Pulmonary artery endothelial cell (primary cell): Measurements from ENCODE around the gene CAPN13. TPM values are rescaled to one million over a fixed set of nuclear protein-coding genes. Genes with fewer than 3 reads are reported as not detected.

Experiments used
- DNase-seq: peaks from one replicate; pipeline ENCODE4 v3.0.0-alpha.2; 2011; ENCODE audit warnings: low read depth, low spot score
- total RNA-seq: library from RNA; depleted of rRNA; stranded (reverse); fragments of >200 nt; gene quantifications from 2 replicates; pipeline ENCODE4 v1.2.3, GENCODE V29; 2014

CAPN13 gene
- total RNA-seq, 1 donor from 2014 or later: not detected

DNA sequence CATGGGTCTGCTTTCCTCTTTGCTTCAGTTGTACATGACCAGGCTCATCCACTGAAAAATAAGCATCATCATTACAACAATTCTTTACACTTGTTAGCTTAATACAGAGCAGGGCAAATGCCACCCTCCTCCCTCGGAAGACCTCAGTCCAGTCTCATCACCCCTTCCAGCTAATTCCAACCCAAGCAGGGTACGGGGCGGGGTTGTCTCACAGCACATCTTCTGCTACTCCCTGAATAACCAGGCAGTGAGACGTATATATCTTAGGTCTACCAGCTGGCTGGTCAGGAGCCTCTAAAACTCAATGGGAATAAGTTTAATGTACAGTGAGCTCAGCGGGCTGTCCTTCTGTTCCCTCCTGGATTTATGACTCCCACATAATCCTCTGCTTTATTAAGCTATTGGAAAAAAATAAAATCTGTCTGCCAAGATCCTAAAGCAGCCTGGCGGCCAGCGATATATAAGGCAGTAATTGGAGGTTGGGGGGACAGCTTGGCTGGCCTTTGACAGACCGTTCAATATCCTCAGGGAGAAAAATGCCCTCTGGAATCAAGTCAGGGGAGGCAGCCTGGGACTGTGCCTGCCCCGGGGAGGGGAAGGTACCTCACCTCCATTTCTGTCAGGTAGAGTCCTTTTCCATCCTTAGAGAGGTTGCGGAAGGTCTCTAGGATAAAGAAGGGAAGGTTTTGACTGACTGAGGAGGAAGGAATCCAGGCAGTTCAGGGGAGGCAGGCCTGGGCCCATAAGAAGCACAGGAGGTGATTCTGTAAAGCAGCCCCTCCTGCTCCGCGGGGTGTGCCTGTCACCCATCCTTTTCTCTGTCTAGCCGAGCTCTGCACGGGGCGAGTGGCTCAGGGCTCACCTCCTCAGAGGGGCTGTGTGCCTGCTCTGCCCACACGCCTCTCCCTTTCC is 76.3 kb downstream of the CAPN13 start:
- no peak for DNase-seq

DNA sequence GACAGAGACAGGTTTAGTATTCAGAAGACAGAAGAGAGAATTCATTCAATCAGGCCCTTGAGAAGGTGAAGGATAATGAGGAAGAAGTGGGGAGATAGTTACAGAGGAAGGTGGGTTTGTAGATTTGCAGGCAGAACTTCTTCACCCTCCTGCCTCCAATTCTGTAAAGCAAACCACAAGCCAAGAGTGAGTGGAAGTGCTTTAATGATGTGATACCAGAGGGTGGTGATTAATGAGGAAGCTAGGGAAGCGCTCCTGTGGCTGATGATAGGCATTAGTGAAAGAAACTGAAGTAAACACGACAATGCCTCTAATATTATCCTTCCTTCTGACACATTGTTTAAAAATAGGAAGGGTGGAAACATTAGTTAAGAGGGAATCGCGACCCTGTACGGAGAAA is 78.2 kb downstream of the CAPN13 start:
- no peak for DNase-seq

DNA sequence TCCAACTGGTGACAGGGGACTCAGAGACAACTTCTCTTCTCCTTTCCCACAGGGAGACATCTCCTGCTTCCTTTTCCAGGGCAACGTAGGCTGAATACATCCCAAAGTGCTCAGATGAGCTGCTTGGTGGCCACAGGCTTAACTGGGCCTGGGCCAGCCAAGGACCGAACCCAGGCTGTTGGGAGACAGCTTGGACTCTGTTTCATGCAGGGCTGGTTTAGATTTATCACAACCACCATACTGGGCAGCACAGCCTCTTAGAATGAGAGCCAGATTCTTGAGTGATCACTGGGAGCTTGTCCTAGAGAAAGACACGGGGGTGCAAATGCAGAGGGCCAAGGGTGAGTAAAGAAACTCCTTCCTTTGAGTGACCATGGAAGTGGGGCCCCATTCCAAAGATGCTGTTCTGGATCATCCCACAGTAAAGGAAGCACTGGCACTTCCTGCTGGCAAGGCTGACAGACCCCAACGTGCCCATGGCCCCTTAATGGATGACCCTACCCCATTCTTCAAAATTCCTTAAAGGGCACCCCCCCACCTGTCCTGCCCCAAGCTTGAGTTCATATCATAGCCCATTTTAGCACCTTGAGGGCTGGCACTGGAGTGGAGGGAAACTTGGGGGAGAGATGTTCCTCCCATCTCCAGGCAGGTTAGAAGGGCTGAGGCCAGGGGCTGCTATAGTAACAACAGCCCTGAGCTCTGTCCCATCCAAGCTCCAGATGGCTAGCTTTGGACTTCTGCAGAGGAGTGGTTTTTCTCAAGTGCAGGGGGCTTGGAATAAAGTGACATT is 84.1 kb downstream of the CAPN13 start:
- DNase-seq: no peak

DNA sequence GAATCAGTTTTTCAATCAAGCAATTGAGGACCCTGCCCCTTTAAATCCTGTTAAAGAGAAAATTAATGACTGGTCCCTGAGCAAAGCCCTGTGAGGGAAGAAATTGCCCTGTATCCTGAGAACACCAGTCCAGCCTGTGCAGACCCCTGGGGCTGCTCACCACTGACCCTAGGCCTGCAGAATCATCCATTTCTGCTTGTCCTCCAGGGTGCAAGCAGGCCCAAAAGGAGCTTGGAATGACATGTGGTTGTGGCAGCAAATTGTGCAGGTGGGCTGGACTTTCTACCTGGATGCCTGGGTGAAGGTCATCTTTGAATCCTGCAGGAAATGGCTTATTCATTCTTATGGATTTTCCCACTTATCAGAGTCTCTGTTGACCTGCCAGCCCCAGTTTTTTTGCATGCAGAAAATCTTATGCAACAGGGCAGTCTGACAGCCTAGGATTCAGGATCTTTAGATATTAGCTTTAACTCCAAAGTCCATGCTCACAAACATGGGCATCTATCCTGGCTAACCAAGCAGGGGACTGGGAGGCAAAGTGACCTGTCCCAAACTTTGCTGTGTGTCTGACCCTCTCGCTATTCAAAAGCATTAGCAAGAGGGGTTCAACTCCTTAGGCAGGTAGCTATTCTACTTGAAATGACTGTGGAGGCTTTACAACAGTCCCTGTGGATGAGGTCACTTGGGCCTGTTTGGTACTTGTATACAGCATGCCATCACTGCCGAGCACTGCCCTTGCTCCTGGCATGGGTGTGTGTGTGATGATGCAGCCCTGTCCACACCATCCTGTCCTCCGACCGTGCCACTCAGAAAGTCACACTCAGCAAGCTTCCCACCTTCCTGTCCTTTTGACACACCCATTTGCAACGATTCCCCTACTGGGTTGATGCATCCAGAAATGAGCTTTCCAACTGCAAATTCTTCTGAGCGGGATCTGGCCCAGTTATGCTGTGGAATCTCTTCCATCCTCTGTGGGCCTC is 85.3 kb downstream of the CAPN13 start:
- DNase-seq: no peak

DNA sequence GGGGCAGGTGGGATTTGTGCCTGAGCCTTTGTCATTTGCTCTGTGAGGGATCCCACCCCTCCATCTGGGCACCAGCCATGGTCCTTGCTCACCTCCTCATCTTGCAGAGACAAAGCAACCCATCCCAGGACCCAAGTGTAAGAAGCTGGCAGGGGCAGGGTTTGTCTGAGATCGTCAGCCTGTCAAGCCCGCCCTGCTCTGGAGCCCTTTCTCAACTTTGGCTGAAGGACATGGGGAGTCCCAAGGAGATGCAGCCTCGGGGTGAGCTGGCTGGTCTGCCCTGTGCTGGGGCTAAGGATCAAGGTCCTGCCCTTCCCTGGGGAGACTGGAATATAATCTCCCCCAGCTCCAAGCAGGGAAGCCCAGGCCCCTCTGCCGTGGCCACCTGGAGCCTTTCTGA is 86.0 kb downstream of the CAPN13 start:
- DNase-seq: no peak

DNA sequence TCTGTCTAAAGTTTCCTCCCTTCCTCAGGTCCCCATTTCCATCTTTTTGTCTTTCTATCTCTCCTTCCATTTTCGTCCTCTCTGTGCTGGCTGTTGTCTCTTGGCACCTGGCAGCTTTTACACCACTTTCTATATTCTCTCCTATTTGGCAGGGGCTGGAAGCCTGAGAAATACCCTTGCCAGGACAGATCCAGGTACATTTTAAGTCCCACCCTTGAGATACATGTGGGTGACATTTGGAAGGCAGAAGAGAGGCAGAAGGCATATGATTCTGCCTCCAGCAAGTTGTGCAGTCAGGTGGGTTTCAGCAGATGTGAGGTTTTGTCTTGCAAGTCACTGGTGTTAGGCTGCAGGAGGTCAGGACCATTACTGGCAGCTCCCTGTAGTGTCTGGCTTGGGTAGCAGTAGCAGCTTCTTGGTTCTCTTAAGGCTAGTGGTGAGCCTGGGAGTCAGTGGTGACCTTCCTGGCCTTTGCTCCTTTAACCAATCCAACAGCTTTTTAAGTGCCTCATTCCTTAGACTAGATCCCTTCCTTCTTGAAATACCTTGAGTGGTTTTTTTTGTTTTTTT is 90.1 kb downstream of the CAPN13 start:
- DNase-seq: no peak

DNA sequence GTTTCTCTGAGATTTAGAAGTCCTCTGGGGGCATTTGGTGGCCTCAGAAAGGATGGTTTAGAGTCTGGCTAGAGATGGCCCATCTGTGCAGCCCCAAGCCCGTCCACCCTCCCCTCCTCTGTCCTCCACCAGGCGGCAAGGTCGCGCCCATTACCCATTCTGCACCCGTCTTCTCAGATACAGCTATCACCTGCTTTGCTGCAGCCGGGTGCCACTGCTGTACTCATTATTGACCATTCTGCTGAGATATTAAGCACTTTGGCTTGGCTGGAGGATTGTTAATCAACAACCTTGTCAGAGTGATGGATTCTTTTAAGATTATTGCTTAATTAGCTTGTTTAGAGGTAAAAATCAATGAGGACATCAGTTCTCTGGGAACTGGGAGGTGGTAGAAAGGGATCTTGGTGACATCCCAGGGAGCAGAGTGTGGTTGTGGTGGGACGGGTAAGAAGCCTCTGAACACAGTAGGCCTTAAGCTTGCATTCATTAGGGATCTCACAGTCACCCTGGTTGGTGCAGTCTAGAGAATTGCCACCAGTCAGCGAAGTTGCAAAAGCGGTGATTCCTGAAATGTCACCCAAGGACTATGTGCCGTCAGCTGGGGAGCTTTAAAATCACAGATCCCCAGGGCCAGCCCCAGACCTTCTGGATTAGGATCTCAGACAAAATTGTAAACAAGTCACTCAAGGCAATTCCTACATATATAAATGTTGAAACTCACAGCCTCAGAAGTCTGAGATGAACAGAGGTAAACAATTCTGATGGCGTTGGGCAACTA is 90.9 kb downstream of the CAPN13 start:
- no peak for DNase-seq

DNA sequence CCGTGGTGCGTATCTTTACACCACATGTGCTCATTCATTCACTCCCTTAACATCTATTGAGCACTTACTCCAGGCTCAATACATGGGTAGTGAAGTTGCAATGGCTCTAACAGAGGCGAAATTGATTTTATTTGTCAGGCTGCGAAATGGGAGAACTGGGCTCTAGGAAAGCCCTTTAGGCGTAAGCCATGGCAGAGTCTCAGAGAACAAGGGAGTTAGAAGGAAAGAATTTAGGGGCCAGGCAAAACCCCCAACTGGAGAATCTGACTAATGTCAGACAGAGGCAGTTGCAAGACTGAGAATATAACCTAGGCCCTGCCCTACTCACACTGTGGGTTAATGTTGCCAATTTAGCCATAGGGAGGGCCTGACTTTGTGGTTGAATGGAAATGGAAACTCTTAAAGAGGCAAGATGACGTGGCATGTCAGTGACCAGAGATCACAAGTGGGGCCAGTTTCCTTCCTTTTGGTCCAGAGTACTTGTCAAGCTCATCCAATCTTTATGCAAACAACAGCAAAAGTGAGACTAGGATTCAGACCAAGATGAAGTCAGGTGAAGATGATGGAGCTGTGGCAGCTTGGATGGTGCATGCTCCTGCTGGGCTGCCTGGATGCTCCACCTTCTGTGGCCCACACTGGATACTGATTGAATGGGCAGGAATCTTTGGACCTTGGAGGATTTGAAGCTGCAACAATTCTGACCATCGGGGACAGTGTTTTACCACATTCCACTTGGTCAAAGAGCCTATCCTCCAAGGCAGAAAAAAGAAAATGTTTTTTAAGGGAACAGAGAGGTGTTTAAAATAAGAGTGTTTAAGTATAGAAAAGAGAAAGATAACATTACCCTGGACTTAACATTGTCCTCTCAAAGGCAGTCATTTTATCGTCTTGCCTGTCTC is 92.2 kb downstream of the CAPN13 start:
- DNase-seq: no peak

DNA sequence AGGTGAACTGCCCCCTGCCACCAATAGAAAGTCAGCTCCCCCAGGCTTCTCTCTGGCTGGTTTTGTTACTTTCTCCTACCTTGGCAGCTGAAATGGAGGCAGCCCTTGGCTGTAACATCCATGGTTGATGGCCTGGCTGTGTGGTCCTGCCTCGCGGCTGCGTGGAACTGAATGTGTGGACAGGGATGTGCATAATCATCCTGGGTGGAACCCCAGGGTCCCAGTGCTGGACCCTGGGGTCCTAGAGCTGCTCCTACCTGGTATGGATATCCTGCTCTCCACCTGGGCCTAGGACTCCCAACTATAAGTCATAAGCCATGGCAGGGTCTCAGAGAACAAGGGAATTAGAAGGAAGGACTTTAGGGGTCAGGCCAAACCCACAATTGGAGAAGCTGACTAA is 93.5 kb downstream of the CAPN13 start:
- DNase-seq: no peak

DNA sequence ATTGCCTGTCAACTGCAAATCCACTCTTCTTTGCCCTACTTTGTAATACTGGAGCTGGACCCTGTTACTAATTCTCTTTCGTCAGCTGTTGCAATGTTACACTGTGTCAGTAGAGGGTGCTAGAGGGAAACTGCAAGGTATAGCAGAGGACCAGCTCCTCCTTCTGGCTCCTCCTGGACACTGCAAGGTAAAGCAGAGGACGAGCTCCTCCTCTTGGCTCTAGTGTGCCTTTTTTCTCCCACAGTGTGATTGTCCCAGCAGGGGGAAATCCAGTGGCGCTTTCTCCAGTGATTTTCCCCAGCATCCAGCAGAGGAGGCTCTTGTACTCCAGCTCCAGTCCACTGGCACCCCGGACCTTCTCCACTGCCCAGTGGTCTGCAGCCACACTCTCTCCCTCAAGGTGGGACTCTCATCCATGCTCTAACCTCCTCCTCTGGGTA is 95.6 kb downstream of the CAPN13 start:
- peak; percentile 72 for DNase-seq

DNA sequence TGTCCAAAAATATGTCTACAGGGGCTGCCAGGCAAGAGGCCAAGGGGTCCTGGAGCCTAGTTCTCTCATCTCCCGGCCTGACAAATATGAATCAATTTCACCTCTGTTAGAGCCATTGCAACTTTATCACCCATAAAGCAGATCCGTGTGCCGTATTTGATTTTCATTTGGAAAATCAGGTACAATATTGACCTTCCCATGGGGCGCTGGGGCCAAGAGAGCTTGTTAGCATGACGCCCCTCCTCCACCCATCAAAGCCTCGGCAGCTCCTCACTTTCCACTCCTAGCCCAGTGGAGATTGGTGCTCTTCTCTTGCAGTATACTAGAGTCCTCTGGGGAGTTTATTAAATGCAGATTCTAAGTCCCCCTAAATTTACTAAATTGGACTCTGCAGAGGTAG is 96.8 kb downstream of the CAPN13 start:
- DNase-seq: no peak

DNA sequence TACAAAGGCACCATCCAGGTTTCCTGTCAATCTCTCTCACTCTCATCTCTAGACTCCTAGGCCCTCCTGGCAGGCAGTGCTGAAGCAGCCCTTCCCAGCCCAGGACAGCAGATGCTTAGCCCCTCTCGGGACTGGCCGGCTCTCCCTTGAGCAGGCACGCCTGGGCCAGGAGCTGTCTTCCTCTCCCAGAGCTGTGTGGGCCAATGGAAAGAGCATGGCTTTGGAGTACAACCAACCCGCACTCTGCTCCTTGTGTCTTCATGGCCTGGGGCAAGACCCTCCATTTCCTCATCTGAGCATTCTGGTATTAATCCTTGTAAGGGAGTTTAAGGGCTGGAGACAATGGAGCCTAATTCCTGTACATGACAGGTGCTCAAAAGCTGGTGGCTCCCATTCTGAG is 97.2 kb downstream of the CAPN13 start:
- no peak for DNase-seq

DNA sequence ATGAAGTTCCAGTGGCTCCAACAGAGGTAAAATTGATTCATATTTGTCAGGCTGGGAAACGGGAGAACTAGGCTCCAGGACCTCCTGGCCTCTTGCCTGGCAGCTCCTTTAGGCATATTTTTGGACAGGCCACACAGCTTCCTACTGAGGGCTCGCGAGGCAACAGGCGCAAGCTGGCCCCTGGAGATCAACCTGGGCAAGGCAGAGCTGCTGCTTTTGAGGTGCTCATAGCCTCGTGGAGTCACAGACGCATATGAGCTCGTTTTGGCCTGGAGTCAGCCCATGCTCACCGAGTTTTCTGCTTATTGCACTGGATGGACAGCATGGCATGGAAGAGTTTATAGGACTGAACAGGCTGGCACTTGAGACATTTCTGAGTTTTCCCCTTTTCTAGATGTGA is 97.7 kb downstream of the CAPN13 start:
- DNase-seq: no peak

DNA sequence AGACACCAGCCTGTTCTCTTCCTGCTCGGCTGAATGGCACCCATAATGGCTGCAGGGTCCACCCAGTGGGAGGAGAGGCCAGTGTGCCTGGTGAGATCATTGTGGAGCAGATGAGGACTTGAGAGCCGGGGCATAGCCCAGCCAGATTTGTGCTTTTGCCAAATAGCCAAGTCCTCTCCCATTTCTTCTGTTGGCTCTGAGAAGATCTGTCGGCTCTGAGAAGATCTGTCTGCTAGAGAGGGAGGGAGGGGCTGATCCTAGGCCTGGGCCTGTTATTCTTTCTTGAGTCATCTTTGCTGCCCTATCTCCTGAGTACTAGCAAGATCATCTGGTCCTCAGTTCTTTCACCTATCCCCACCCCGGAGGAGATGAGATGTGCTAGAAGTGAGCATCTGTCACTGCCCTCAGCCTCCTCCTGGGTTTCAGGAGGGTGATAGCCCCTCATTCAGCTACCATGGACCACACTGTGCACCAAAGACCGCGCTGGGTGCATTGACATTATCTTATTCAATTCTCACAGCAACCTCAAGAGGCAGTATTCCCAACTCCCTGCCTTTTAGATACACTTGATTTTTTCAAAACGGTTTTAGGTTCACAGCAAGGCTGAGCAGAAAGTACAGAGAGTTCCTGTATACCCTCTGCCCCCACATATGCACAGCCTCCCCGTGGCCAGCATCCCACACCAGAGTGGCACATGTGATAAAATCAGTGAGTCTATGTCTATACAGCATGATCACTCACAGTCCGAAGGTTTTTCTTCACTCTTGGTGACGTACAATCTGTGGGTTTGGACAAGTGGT is 98.6 kb downstream of the CAPN13 start:
- no peak for DNase-seq

DNA sequence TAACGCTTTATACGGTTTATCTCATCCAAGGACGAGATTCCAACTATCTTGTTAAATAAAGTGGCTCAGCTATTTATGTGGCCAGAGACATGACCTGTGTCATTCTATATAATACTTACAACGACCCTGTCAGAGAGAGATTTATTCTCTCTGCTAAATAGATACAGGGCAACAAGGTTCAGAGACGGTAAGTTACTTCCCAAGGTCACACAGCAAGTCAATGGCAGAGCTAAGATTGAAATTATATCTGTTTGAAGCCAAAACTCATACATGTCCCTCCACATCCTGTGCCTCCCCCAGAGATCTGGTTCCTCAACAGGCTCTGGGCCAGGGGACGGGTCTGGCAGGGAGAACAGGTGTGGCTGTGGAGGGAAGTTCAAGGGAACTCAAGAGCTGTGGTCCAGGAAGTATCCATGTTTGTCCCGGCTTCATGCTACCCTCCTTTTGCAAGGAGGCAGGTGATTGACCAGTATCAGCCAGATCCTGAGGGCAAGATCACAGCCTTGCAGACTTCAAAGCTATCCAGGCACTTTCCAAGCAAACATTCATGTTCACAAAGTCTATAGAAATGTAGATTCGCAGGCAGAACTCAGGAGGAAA is 99.8 kb downstream of the CAPN13 start:
- DNase-seq: no peak

DNA sequence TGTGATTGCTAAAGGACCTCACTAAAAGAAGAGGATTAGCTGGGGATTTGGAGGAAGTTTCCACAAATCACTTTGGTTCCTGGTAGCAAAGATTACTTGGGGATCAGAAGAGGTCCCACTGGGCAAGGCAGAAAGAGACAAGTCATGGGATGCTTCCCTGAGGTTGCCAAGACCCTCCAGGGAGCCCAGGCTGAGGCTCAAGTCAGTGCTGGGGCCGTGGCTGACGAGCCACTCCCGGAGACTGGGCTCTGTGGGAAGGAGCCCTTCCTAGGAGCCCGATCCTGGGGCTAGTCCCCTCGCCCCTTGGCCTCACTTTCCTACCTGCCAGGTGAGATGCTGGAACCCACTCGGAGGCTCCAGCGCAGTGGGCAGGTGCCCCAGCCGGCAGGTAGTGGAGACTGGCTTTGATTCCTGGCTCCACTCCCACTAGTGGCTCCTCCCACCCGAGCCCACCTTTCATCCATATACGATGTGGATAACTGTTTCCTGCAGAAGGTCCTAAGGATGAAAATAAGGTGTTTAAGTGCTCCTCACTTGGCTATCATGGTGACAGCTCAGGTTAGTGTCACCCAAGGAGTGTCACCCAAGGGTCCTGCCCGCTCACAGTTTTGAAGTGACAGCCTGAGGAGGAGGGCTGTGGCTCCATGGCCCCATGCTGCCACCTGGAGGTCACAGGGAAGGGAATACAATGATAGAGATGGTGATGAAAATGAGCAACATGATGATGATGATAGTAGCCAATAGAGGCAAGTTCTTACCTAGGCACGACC is 100.5 kb downstream of the CAPN13 start:
- no peak for DNase-seq
